Activated effector memory CD4-positive, alpha-beta T cell treated with Interleukin-2 at 50 U/mL for 16 hours (primary cell): Measurements from ENCODE around the gene MOAP1.
"Not testable (repeated sequence)": the region's sequence is repeated elsewhere in the genome, so short reads cannot be mapped to it uniquely, and the experiment has no call there.

Source experiments
- DNase-seq: peaks from one replicate; pipeline ENCODE4 v3.0.0-alpha.2; 2020

The MOAP1 gene

GRCh38 chr14:93183596-93184317 lies 940 bp downstream of the MOAP1 start:
- DNase-seq = no peak

- no peak for DNase-seq
Observed at GRCh38 chr14:93175492-93175891, 9.2 kb downstream of the MOAP1 start.

GRCh38 chr14:93174731-93175130 lies 10.0 kb downstream of the MOAP1 start:
- not testable (repeated sequence) for DNase-seq

GRCh38 chr14:93173943-93174395 lies 10.7 kb downstream of the MOAP1 start:
- no peak for DNase-seq

- DNase-seq = no peak
Observed at GRCh38 chr14:93171376-93171775, 13.3 kb downstream of the MOAP1 start.

GRCh38 chr14:93170141-93170540 lies 14.6 kb downstream of the MOAP1 start:
- DNase-seq = not testable (repeated sequence)

GRCh38 chr14:93169619-93170018 lies 15.1 kb downstream of the MOAP1 start:
- DNase-seq = not testable (repeated sequence)

GRCh38 chr14:93168610-93169009 lies 16.1 kb downstream of the MOAP1 start:
- DNase-seq = not testable (repeated sequence)

- DNase-seq = not testable (repeated sequence)
Observed at GRCh38 chr14:93165271-93166265, 19.1 kb downstream of the MOAP1 start.

GRCh38 chr14:93163564-93163963 lies 21.1 kb downstream of the MOAP1 start:
- no peak for DNase-seq

GRCh38 chr14:93161411-93161940 lies 23.2 kb downstream of the MOAP1 start:
- DNase-seq = no peak

- DNase-seq = no peak
Observed at GRCh38 chr14:93160353-93160801, 24.3 kb downstream of the MOAP1 start.

- not testable (repeated sequence) for DNase-seq
Observed at GRCh38 chr14:93159625-93160352, 24.9 kb downstream of the MOAP1 start.

GRCh38 chr14:93158349-93158748 lies 26.3 kb downstream of the MOAP1 start:
- not testable (repeated sequence) for DNase-seq

GRCh38 chr14:93156693-93157369 lies 27.9 kb downstream of the MOAP1 start:
- DNase-seq = no peak

GRCh38 chr14:93155667-93156066 lies 29.0 kb downstream of the MOAP1 start:
- no peak for DNase-seq

- DNase-seq = no peak
Observed at GRCh38 chr14:93153121-93153520, 31.6 kb downstream of the MOAP1 start.

- no peak for DNase-seq
Observed at GRCh38 chr14:93150227-93151208, 34.2 kb downstream of the MOAP1 start.

GRCh38 chr14:93148979-93149378 lies 35.7 kb downstream of the MOAP1 start:
- DNase-seq = no peak

- DNase-seq = no peak
Observed at GRCh38 chr14:93146119-93146518, 38.6 kb downstream of the MOAP1 start.
